Activated CD4-positive, alpha-beta T cell treated with anti-CD3 and anti-CD28 coated beads for 24 hours (primary cell): ENCODE measurements around the gene RCAN2.
"Not testable (repeated sequence)": the region's sequence is repeated elsewhere in the genome, so short reads cannot be mapped to it uniquely, and the experiment has no call there.

ENCODE experiments used
- DNase-seq, 2 donors: peaks; one replicate each; pipeline ENCODE4 v3.0.0-alpha.2; 2020; ENCODE audit warnings: low read depth in 2 of 2

The RCAN2 gene

GRCh38 chr6:46338131-46338530 is 153.1 kb downstream of the RCAN2 start:
- DNase-seq, result no peak

GRCh38 chr6:46334442-46334841 is 156.8 kb downstream of the RCAN2 start:
- no peak for DNase-seq

- DNase-seq, result no peak
Observed at GRCh38 chr6:46333481-46333880, 157.8 kb downstream of the RCAN2 start.

- not testable (repeated sequence) for DNase-seq
Observed at GRCh38 chr6:46332448-46332847, 158.8 kb downstream of the RCAN2 start.

- DNase-seq, result no peak
Observed at GRCh38 chr6:46331461-46331860, 159.8 kb downstream of the RCAN2 start.

GRCh38 chr6:46329568-46329967 is 161.7 kb downstream of the RCAN2 start:
- DNase-seq, result no peak

- DNase-seq, result no peak
Observed at GRCh38 chr6:46327779-46328178, 163.5 kb downstream of the RCAN2 start.

- DNase-seq, result no peak
Observed at GRCh38 chr6:46325561-46326530, 165.4 kb downstream of the RCAN2 start.

GRCh38 chr6:46324706-46325105 is 166.5 kb downstream of the RCAN2 start:
- no peak for DNase-seq

- DNase-seq, result no peak
Observed at GRCh38 chr6:46323966-46324622, 167.2 kb downstream of the RCAN2 start.

- DNase-seq, result no peak
Observed at GRCh38 chr6:46323312-46323965, 167.8 kb downstream of the RCAN2 start.

GRCh38 chr6:46320505-46320904 is 170.7 kb downstream of the RCAN2 start:
- DNase-seq, result no peak

- DNase-seq, result no peak
Observed at GRCh38 chr6:46315589-46315988, 175.7 kb downstream of the RCAN2 start.

- DNase-seq, result no peak
Observed at GRCh38 chr6:46312654-46313053, 178.6 kb downstream of the RCAN2 start.

GRCh38 chr6:46310196-46310595 is 181.1 kb downstream of the RCAN2 start:
- DNase-seq, result no peak

- no peak for DNase-seq
Observed at GRCh38 chr6:46306431-46306830, 184.8 kb downstream of the RCAN2 start.

- no peak for DNase-seq
Observed at GRCh38 chr6:46305833-46306232, 185.4 kb downstream of the RCAN2 start.

- no peak for DNase-seq
Observed at GRCh38 chr6:46305236-46305635, 186.0 kb downstream of the RCAN2 start.

GRCh38 chr6:46302816-46303215 is 188.4 kb downstream of the RCAN2 start:
- DNase-seq, result no peak

GRCh38 chr6:46302176-46302575 is 189.1 kb downstream of the RCAN2 start:
- DNase-seq, result no peak

- no peak for DNase-seq
Observed at GRCh38 chr6:46299253-46299652, 192.0 kb downstream of the RCAN2 start.

GRCh38 chr6:46296586-46296985 is 194.7 kb downstream of the RCAN2 start:
- no peak for DNase-seq
